MCF 10A (cell line): ENCODE data around the gene UCP3. TPM values are rescaled to one million over a fixed set of nuclear protein-coding genes. Genes with fewer than 3 reads are reported as not detected.

Source experiments
- BruUV-seq: library from RNA; stranded (reverse); fragments of 400-500 nt; replicated peaks from 2 replicates; lab custom pipeline; 2021; lab: Mats Ljungman, UMichigan
- CTCF ChIA-PET: fragments of 300-600 bp; sonication (Branson Sonifier 250); formaldehyde crosslinking; extraction: SDS; loops from one replicate; lab custom pipeline; 2021; ENCODE audit warnings: antibody characterized with exemption, inconsistent platforms; lab: Yijun Ruan, JAX
- POLR2A ChIA-PET: fragments of 300-600, 350-650 bp; sonication (Branson Sonifier 250); formaldehyde crosslinking; extraction: SDS; loops from one replicate; lab custom pipeline; 2020; ENCODE audit warnings: antibody characterized with exemption, inconsistent platforms; lab: Yijun Ruan, JAX
- DNase-seq: peaks from one replicate; pipeline ENCODE4 v3.0.0-alpha.2; 2018; ENCODE audit not compliant: unreplicated experiment
- H3K27ac Mint-ChIP-seq: one replicate; pipeline ENCODE4 v1.8.0; 2022; ENCODE audit warnings: mild to moderate bottlenecking, low read depth, mixed read lengths; ENCODE audit not compliant: unreplicated experiment
- H3K27me3 Mint-ChIP-seq: one replicate; pipeline ENCODE4 v1.8.0; 2022; ENCODE audit warnings: mixed read lengths; ENCODE audit not compliant: insufficient read depth, unreplicated experiment
- H3K36me3 Mint-ChIP-seq: one replicate; pipeline ENCODE4 v1.8.0; 2022; ENCODE audit warnings: mild to moderate bottlenecking, moderate library complexity, mixed read lengths; ENCODE audit not compliant: insufficient read depth, unreplicated experiment
- H3K4me1 Mint-ChIP-seq: one replicate; pipeline ENCODE4 v1.8.0; 2022; ENCODE audit warnings: mixed read lengths; ENCODE audit not compliant: insufficient read depth, unreplicated experiment
- H3K4me3 Mint-ChIP-seq: one replicate; pipeline ENCODE4 v1.8.0; 2022; ENCODE audit warnings: mild to moderate bottlenecking, moderate library complexity, mixed read lengths; ENCODE audit not compliant: unreplicated experiment
- H3K9me3 Mint-ChIP-seq: one replicate; pipeline ENCODE4 v1.8.0; 2022; ENCODE audit warnings: mixed read lengths; ENCODE audit not compliant: unreplicated experiment
- CTCF ChIP-seq: fragments of 200-600 bp; IDR thresholded peaks from one replicate; pipeline ENCODE4 v1.8.0; 2022; ENCODE audit warnings: antibody characterized with exemption, mild to moderate bottlenecking; ENCODE audit not compliant: unreplicated experiment
- intact Hi-C: fragments of 100-400 bp; cut with micrococcal nuclease; formaldehyde crosslinking; loops from 2 replicates; pipeline ENCODE4 v1.14.1; 2022
- total RNA-seq: library from RNA; stranded (reverse); gene quantifications from 2 replicates; pipeline ENCODE4 v1.2.3, GENCODE V29; 2022

The UCP3 gene
- total RNA-seq, 1 experiment from 2014 or later = 1.5 TPM

GRCh38 chr11:74050465-74050864, 41.6 kb upstream of the UCP3 start:
- H3K9me3 Mint-ChIP-seq = no peaks in the 10 kb centered on the region
- BruUV-seq = no TSS peak
- ChIA-PET CTCF (no interaction called here), POLR2A (no interaction called here)
- H3K4me1 Mint-ChIP-seq = no peaks in the 10 kb centered on the region
- no peak for DNase-seq
- intact Hi-C loops = no loop called here
- no peak for TF ChIP-seq CTCF
- H3K4me3 Mint-ChIP-seq = no peak overlapping the region
- peaks cover 8% of the 10 kb centered on the region for H3K36me3 Mint-ChIP-seq
- no peak overlapping the region for H3K27ac Mint-ChIP-seq
- no peaks in the 10 kb centered on the region for H3K27me3 Mint-ChIP-seq

- intact Hi-C loops = no loop called here
- ChIA-PET POLR2A (interaction anchor here (0.6 kb wide), 1 partner anchor 172 kb away, joined by 3 read pairs; no protein-coding TSS in a partner anchor), CTCF (no interaction called here)
- DNase-seq = no peak
- BruUV-seq = no TSS peak
- H3K27me3 Mint-ChIP-seq = no peaks in the 10 kb centered on the region
- TF ChIP-seq CTCF = no peak
- no peak overlapping the region for H3K4me3 Mint-ChIP-seq
- H3K9me3 Mint-ChIP-seq = no peaks in the 10 kb centered on the region
- H3K36me3 Mint-ChIP-seq = peaks cover 7% of the 10 kb centered on the region
- no peaks in the 10 kb centered on the region for H3K4me1 Mint-ChIP-seq
- H3K27ac Mint-ChIP-seq = no peak overlapping the region
These were observed 40.1 kb upstream of the UCP3 start for GRCh38 chr11:74048993-74049392.

GRCh38 chr11:74044538-74044937, 35.7 kb upstream of the UCP3 start:
- TF ChIP-seq CTCF = no peak
- no peak overlapping the region for H3K27ac Mint-ChIP-seq
- intact Hi-C loops = no loop called here
- H3K4me3 Mint-ChIP-seq = no peak overlapping the region
- H3K36me3 Mint-ChIP-seq = peaks cover 27% of the 10 kb centered on the region
- no peaks in the 10 kb centered on the region for H3K9me3 Mint-ChIP-seq
- no TSS peak for BruUV-seq
- ChIA-PET POLR2A (no interaction called here), CTCF (no interaction called here)
- DNase-seq = no peak
- H3K27me3 Mint-ChIP-seq = no peaks in the 10 kb centered on the region
- no peaks in the 10 kb centered on the region for H3K4me1 Mint-ChIP-seq

- POLR2A ChIA-PET = interaction anchor here (0.6 kb wide), 1 partner anchor 104 kb away, joined by 3 read pairs; no protein-coding TSS in a partner anchor
- no peaks in the 10 kb centered on the region for H3K27me3 Mint-ChIP-seq
- no peak overlapping the region for H3K4me3 Mint-ChIP-seq
- no peaks in the 10 kb centered on the region for H3K4me1 Mint-ChIP-seq
- no peak for TF ChIP-seq CTCF
- DNase-seq = no peak
- BruUV-seq = no TSS peak
- intact Hi-C loops = no loop called here
- no peaks in the 10 kb centered on the region for H3K9me3 Mint-ChIP-seq
- CTCF ChIA-PET = no interaction called here
- no peak overlapping the region for H3K27ac Mint-ChIP-seq
- H3K36me3 Mint-ChIP-seq = peaks cover 27% of the 10 kb centered on the region
These were observed 34.6 kb upstream of the UCP3 start for GRCh38 chr11:74043450-74043849.
